Hepatocyte (in vitro differentiated cells): Measurements from ENCODE around the gene ZNF385D.

Experiments used
- EZH2 ChIP-seq: fragments of 200-600 bp; sonication (generic); IDR thresholded peaks from 2 replicates; pipeline ENCODE4 v1.6.1; 2016; ENCODE audit warnings: antibody characterized with exemption, mild to moderate bottlenecking, borderline replicate concordance
- EZH2phosphoT487 ChIP-seq: fragments of 200-600 bp; sonication (generic); IDR thresholded peaks from one replicate; pipeline ENCODE4 v1.6.1; 2018; ENCODE audit warnings: antibody characterized with exemption, mild to moderate bottlenecking, low read depth, moderate library complexity; ENCODE audit not compliant: unreplicated experiment, severe bottlenecking
- TF ChIP-seq, protein P1 (sequence below): fragments of 200-600 bp; sonication (generic); IDR thresholded peaks from 2 replicates; pipeline ENCODE4 v1.5.1; 2016; ENCODE audit warnings: antibody characterized with exemption, mild to moderate bottlenecking; ENCODE audit not compliant: poor library complexity

DNA sequence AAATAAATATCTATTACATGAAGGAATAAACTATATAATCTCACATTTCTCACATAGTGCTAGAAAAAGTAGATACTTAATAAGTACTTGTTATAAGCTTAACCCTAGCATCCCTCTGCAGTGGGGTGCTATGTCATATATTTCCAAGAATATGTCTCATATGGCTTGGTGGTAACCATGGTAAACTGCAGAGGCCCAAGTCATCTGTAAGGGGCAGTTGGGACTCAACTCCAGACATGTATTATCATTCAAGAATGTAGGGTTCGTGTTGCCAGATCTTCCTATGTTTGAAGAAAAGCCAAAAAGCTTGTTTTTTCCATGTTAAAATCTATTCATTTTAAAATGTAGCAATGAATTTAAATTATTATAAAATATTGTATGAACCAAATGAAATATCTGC is 46.2 kb downstream of the ZNF385D start:
- TF ChIP-seq, protein P1, sequence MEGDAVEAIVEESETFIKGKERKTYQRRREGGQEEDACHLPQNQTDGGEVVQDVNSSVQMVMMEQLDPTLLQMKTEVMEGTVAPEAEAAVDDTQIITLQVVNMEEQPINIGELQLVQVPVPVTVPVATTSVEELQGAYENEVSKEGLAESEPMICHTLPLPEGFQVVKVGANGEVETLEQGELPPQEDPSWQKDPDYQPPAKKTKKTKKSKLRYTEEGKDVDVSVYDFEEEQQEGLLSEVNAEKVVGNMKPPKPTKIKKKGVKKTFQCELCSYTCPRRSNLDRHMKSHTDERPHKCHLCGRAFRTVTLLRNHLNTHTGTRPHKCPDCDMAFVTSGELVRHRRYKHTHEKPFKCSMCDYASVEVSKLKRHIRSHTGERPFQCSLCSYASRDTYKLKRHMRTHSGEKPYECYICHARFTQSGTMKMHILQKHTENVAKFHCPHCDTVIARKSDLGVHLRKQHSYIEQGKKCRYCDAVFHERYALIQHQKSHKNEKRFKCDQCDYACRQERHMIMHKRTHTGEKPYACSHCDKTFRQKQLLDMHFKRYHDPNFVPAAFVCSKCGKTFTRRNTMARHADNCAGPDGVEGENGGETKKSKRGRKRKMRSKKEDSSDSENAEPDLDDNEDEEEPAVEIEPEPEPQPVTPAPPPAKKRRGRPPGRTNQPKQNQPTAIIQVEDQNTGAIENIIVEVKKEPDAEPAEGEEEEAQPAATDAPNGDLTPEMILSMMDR: no peak
- no peak for TF ChIP-seq EZH2
- no peak for TF ChIP-seq EZH2phosphoT487
